K562 (cell line): Measurements from ENCODE around the gene SORCS2. TPM values are rescaled to one million over a fixed set of nuclear protein-coding genes. Genes with fewer than 3 reads are reported as not detected.

Experiments used
- ATAC-seq: fragments of 200-7000 bp; cut with Tn5 transposase; 3 replicates; pipeline ENCODE4 v1.9.1; 2020; ENCODE audit warnings: moderate library complexity
- BruUV-seq: library from RNA; stranded (reverse); fragments of 400-500 nt; replicated peaks from 2 replicates; lab custom pipeline; 2021; lab: Mats Ljungman, UMichigan
- CTCF ChIA-PET: fragments of 300-600 bp; formaldehyde crosslinking; extraction: SDS; loops from one replicate; lab custom pipeline; 2021; ENCODE audit warnings: low intra/inter-chr PET ratio; lab: Yijun Ruan, JAX
- POLR2A ChIA-PET: fragments of 300-600, 350-650 bp; sonication (Branson Sonifier 250); formaldehyde crosslinking; extraction: SDS; loops from one replicate; lab custom pipeline; 2021; ENCODE audit warnings: antibody characterized with exemption, inconsistent platforms; lab: Yijun Ruan, JAX
- DNase-seq, 4 experiments: peaks; one replicate each; pipeline versions ENCODE4 v3.0.0 to v3.0.0-alpha.2; 2011 to 2018; ENCODE audit warnings: low spot score in 3 of 4, mixed read lengths in 3 of 4; ENCODE audit errors: extremely low read depth in 1 of 4
- FAIRE-seq: peaks from 2 replicates; lab custom pipeline; 2011; peaks lifted over from hg19 to GRCh38; lab: Jason Lieb, UNC
- H2AFZ ChIP-seq: 2 replicates; pipeline ENCODE4 v1.6.0; 2011; ENCODE audit warnings: low read depth, low read length, control low read depth, inconsistent platforms
- H3K27ac ChIP-seq: fragments of 200-600 bp; 3 replicates; pipeline ENCODE4 v1.8.0; 2011; ENCODE audit warnings: low read depth, mild to moderate bottlenecking, control low read depth, inconsistent platforms, low read length, moderate library complexity, mixed read lengths; ENCODE audit errors: extremely low read depth
- H3K27me3 ChIP-seq, 2 experiments: fragments of 300-600 bp in 1 of 2; 2 replicates in 1 of 2; 3 replicates in 1 of 2; pipeline versions ENCODE4 v1.6.0 to v1.8.0; 2011; ENCODE audit warnings: inconsistent platforms in 2 of 2, low read length in 2 of 2, mild to moderate bottlenecking in 1 of 2, mixed read lengths in 1 of 2, moderate library complexity in 1 of 2; ENCODE audit not compliant: control insufficient read depth in 2 of 2, insufficient read depth in 2 of 2
- H3K36me3 ChIP-seq: fragments of 300-600 bp; 3 replicates; pipeline ENCODE4 v1.8.0; 2011; ENCODE audit warnings: mild to moderate bottlenecking, low read length, inconsistent platforms; ENCODE audit not compliant: control insufficient read depth, insufficient read depth
- H3K4me1 ChIP-seq, 2 experiments: fragments of 200-600 bp in 1 of 2; replicated peaks in 1 of 2; 2 replicates in 1 of 2; 3 replicates in 1 of 2; pipeline versions ENCODE4 v1.5.1 to v1.8.0; 2011; ENCODE audit warnings: inconsistent platforms in 2 of 2, low read length in 2 of 2, mild to moderate bottlenecking in 1 of 2, mixed read lengths in 1 of 2, moderate library complexity in 1 of 2; ENCODE audit not compliant: control insufficient read depth in 2 of 2, insufficient read depth in 2 of 2
- H3K4me2 ChIP-seq: 2 replicates; pipeline ENCODE4 v1.6.1; 2011; ENCODE audit warnings: low read length, control low read depth, inconsistent platforms, mixed read lengths; ENCODE audit not compliant: insufficient read depth
- H3K4me3 ChIP-seq: fragments of 200-600 bp; sonication (generic), shearing (Covaris generic); 2 replicates; pipeline ENCODE4 v1.5.1; 2016; ENCODE audit warnings: control low read depth, inconsistent platforms
- H3K79me2 ChIP-seq: fragments of 200-600 bp; 3 replicates; pipeline ENCODE4 v1.8.0; 2011; ENCODE audit warnings: low read length, inconsistent platforms; ENCODE audit not compliant: control insufficient read depth, insufficient read depth
- H3K9ac ChIP-seq, 2 experiments: 2 replicates each; pipeline versions ENCODE4 v1.6.0 to v1.6.1; 2011; ENCODE audit warnings: low read depth in 2 of 2, low read length in 2 of 2, control low read depth in 1 of 2, inconsistent platforms in 1 of 2, mild to moderate bottlenecking in 1 of 2, mixed read lengths in 1 of 2; ENCODE audit not compliant: insufficient read depth in 1 of 2
- H3K9me1 ChIP-seq: one replicate; pipeline ENCODE4 v1.6.0; 2011; ENCODE audit warnings: inconsistent platforms, mild to moderate bottlenecking, low read length, moderate library complexity; ENCODE audit not compliant: control insufficient read depth, insufficient read depth
- H3K9me3 ChIP-seq: replicated peaks from 2 replicates; pipeline ENCODE4 v1.5.1; 2011; ENCODE audit warnings: low read depth, low read length, inconsistent platforms; ENCODE audit not compliant: control insufficient read depth, insufficient read depth
- H4K20me1 ChIP-seq: replicated peaks from 2 replicates; pipeline ENCODE4 v1.6.1; 2011; ENCODE audit warnings: low read length, inconsistent platforms, mixed read lengths; ENCODE audit not compliant: control insufficient read depth, insufficient read depth
- BDP1 ChIP-seq: IDR thresholded peaks from 3 replicates; pipeline ENCODE4 v1.6.1; 2011; ENCODE audit not compliant: insufficient read length, insufficient read depth
- BRCA1 ChIP-seq, 2 experiments: fragments of 450-650 bp in 1 of 2; sonication (generic) in 1 of 2; formaldehyde crosslinking in 1 of 2; IDR thresholded peaks; 2 replicates each; pipeline versions ENCODE4 v1.5.0 to v1.6.1; 2017 to 2020; ENCODE audit warnings: mild to moderate bottlenecking in 1 of 2, missing genetic modification reagents in 1 of 2
- ETV6 ChIP-seq, 3 experiments: fragments of 150-350 bp in 1 of 3; sonication (generic) in 1 of 3; formaldehyde crosslinking in 1 of 3; IDR thresholded peaks; 2 replicates each; pipeline versions ENCODE4 v1.6.1 to v1.8.0; 2014 to 2022; ENCODE audit warnings: borderline replicate concordance in 2 of 3, low read depth in 2 of 3, antibody characterized with exemption in 1 of 3, low read length in 1 of 3, mild to moderate bottlenecking in 1 of 3, missing genetic modification reagents in 1 of 3
- GTF2F1 ChIP-seq: IDR thresholded peaks from 2 replicates; pipeline ENCODE4 v1.6.1; 2011; ENCODE audit warnings: low read depth, low read length, improper control_type of control experiment
- HNRNPLL ChIP-seq: fragments of 200-400 bp; formaldehyde crosslinking; IDR thresholded peaks from 2 replicates; pipeline ENCODE4 v1.6.1; 2017; ENCODE audit warnings: low read length, low read depth, mild to moderate bottlenecking; ENCODE audit not compliant: poor library complexity, severe bottlenecking
- NBN ChIP-seq: fragments of 450-650 bp; IDR thresholded peaks from 2 replicates; pipeline ENCODE4 v1.6.1; 2016; ENCODE audit warnings: low read depth, mild to moderate bottlenecking
- NFIX ChIP-seq: fragments of 250-450 bp; sonication (Bioruptor Pico); IDR thresholded peaks from 2 replicates; pipeline ENCODE4 v1.4.0; 2020; ENCODE audit warnings: low read depth, mild to moderate bottlenecking, moderate library complexity
- NR2C1 ChIP-seq, 2 experiments: fragments of 450-650 bp; IDR thresholded peaks; 2 replicates each; pipeline ENCODE4 v1.6.1; 2017; ENCODE audit warnings: mild to moderate bottlenecking in 2 of 2, antibody characterized with exemption in 1 of 2, inconsistent platforms in 1 of 2, missing compliant biosample characterization in 1 of 2, missing genetic modification characterization in 1 of 2
- PRPF4 ChIP-seq: fragments of 200-400 bp; formaldehyde crosslinking; IDR thresholded peaks from one replicate; pipeline ENCODE4 v1.6.1; 2017; ENCODE audit warnings: low read length, low read depth, mild to moderate bottlenecking; ENCODE audit not compliant: insufficient read depth, poor library complexity, severe bottlenecking
- PURB ChIP-seq: sonication (generic); formaldehyde crosslinking; IDR thresholded peaks from 2 replicates; pipeline ENCODE4 v1.9.0; 2021; ENCODE audit warnings: low read depth, mild to moderate bottlenecking, missing genetic modification reagents
- SETDB1 ChIP-seq: IDR thresholded peaks from one replicate; pipeline ENCODE4 v1.6.1; 2012; ENCODE audit warnings: low read length, control low read depth, inconsistent platforms
- TARDBP ChIP-seq: fragments of 450-650 bp; IDR thresholded peaks from 2 replicates; pipeline ENCODE4 v1.6.1; 2016
- TCF7 ChIP-seq: sonication (generic); IDR thresholded peaks from 2 replicates; pipeline ENCODE4 v1.6.1; 2016; ENCODE audit warnings: antibody characterized with exemption, borderline replicate concordance
- THRA ChIP-seq: fragments of 450-650 bp; IDR thresholded peaks from 2 replicates; pipeline ENCODE4 v1.6.1; 2017; ENCODE audit warnings: mild to moderate bottlenecking, moderate library complexity
- ZBED1 ChIP-seq: IDR thresholded peaks from 2 replicates; pipeline ENCODE4 v1.6.1; 2014
- ZFP1 ChIP-seq: fragments of 450-650 bp; formaldehyde crosslinking; IDR thresholded peaks from 2 replicates; pipeline ENCODE4 v1.4.0; 2020; ENCODE audit warnings: mild to moderate bottlenecking, mixed read lengths
- ZKSCAN3 ChIP-seq: fragments of 250-450 bp; sonication (Bioruptor Pico); IDR thresholded peaks from 2 replicates; pipeline ENCODE4 v1.4.0; 2020
- ZNF212 ChIP-seq: fragments of 450-650 bp; formaldehyde crosslinking; IDR thresholded peaks from 2 replicates; pipeline ENCODE4 v1.4.0; 2020; ENCODE audit warnings: mild to moderate bottlenecking
- WGBS: fragments of 100-300 bp; shearing (Covaris generic); methylation state at CpG from one replicate; pipeline ENCODE4 v1.1.6; 2016; ENCODE audit warnings: low coverage, mixed read lengths; ENCODE audit not compliant: insufficient coverage; ENCODE audit errors: missing lambda C conversion rate; 5-methylcytosine and 5-hydroxymethylcytosine counted together
- in situ Hi-C: fragments of 300-500 bp; cut with MboI; formaldehyde crosslinking; loops from 4 replicates; pipeline ENCODE4 v1.15.0; 2018; ENCODE audit warnings: inconsistent platforms, mixed read lengths
- intact Hi-C: fragments of 100-400 bp; cut with micrococcal nuclease; formaldehyde crosslinking; loops from 2 replicates; pipeline ENCODE4 v1.14.2; 2022
- polyA plus RNA-seq, 8 experiments: library from polyadenylated mRNA; depleted of rRNA in 4 of 8; stranded (reverse) in 5 of 8; unstranded in 3 of 8; fragments of >200 nt; fragmentation: Nextera tagmentation in 2 of 8; fragmentation: Illumina TruSeq in 1 of 8; extraction: Ambion mirVana in 2 of 8; extraction: Trizol in 1 of 8; gene quantifications; 2 replicates each; pipeline versions ENCODE4 v1.2.1 to v1.2.3, GENCODE V29; 2011 to 2014; ENCODE audit warnings: inconsistent platforms in 1 of 8, missing spikeins in 1 of 8
- total RNA-seq, 7 experiments: library from RNA; depleted of rRNA in 6 of 7; stranded (reverse); fragments of >200 nt in 6 of 7; fragmentation: Illumina TruSeq in 2 of 7; extraction: Trizol in 2 of 7; gene quantifications; 2 replicates each; pipeline versions ENCODE4 v1.2.1 to v1.2.3, GENCODE V29; 2011 to 2021; ENCODE audit warnings: low replicate concordance in 1 of 7

The SORCS2 gene
- total and polyA plus RNA-seq, 9 of the 15 experiments (the other 6 are each of a cell fraction or from before 2014, with no cell fraction given), result not detected

GRCh38 chr4:7379186-7379585 is 186.8 kb downstream of the SORCS2 start:
- H3K9me1 ChIP-seq, result no peaks in the 10 kb centered on the region
- ATAC-seq (no peak), DNase-seq (no peak), FAIRE-seq (no peak)
- no peak overlapping the region for H3K27ac ChIP-seq
- POLR2A ChIA-PET, result interaction anchor here (0.6 kb wide), 1 partner anchor 125 kb away, joined by 6 read pairs; no protein-coding TSS in a partner anchor
- no peak overlapping the region for H2AFZ ChIP-seq
- intact Hi-C loops (no loop called here), in situ Hi-C loops (no loop called here)
- BruUV-seq, result no TSS peak
- no peaks in the 10 kb centered on the region for H3K4me1 ChIP-seq
- H4K20me1 ChIP-seq, result 0 out of 2 replicates have a peak, but pooled peaks cover 5% of the 10 kb centered on the region
- WGBS, result 0% methylated on average over 9 of the region's 9 CpGs
- TF ChIP-seq ZKSCAN3 (CRISPR knock-in tag) (no peak), NR2C1 (IDR thresholded peaks at IDR 0.05) (no peak), NR2C1 (tag; IDR thresholded peaks at IDR 0.05) (no peak), TARDBP (no peak), GTF2F1 (no peak), PURB (no peak), ZFP1 (no peak), BRCA1 (IDR thresholded peaks at IDR 0.05) (no peak), BRCA1 (CRISPR knock-in tag; IDR thresholded peaks at IDR 0.05) (no peak), ZBED1 (no peak), PRPF4 (no peak), ETV6 (IDR thresholded peaks at IDR 0.05; ENCODE audit: borderline replicate concordance in 1 of 2, low read depth in 2 of 2, low read length in 1 of 2) (no peak), ETV6 (CRISPR knock-in tag; IDR thresholded peaks at IDR 0.05; ENCODE audit: borderline replicate concordance) (no peak), TCF7 (no peak), NFIX (CRISPR knock-in tag) (no peak), NBN (no peak), SETDB1 (no peak), HNRNPLL (no peak), THRA (no peak), ZNF212 (no peak), BDP1 (no peak)
- no peak overlapping the region for H3K4me3 ChIP-seq
- no peaks in the 10 kb centered on the region for H3K79me2 ChIP-seq
- CTCF ChIA-PET, result no interaction called here
- peaks cover 5 to 47% of the 10 kb centered on the region in 2 experiments for H3K27me3 ChIP-seq
- H3K9me3 ChIP-seq, result no peaks in the 10 kb centered on the region
- no peak overlapping the region for H3K4me2 ChIP-seq
- H3K9ac ChIP-seq, result no peak overlapping the region
- H3K36me3 ChIP-seq, result no peaks in the 10 kb centered on the region
